ENCODE results near the gene LHX6. TPM values are rescaled to one million over a fixed set of nuclear protein-coding genes. Genes with fewer than 3 reads are reported as not detected.

The LHX6 gene
- total and polyA plus RNA-seq, 2 donors from 2014 or later = 0.82 to 4.9 TPM

DNA sequence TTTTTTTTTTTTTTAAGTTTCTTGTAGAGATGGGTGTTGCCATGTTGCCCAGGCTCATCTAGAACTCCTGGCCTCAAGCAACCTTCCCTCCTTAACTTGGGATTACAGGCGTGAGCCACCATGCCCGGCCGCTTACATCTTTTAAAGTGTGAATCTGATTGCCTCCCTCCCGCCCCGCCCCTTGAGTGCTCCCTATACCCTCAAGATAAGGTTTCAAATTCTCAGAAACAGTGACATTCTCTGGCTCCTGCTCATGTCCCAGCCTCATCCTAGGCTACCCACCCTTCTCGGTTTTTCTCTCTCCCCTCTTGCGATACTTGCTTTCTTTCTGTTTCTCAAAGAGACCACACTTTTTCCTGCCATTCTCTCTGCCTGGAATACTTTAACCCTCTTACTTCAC is 56.6 kb downstream of the LHX6 start:
- FAIRE-seq (no peak), DNase-seq (no peak)
- intact Hi-C loops (cut with DNase I) = no loop called here

GRCh38 chr9:122168356-122168755 is 60.4 kb downstream of the LHX6 start:
- Histone ChIP-seq H3K27ac (ENCODE audit: low read depth in 2 of 2, low read length in 2 of 2) (no peak overlapping the region), H3K4me3 (ENCODE audit: low read length in 3 of 3) (no peak overlapping the region), H3K27me3 (ENCODE audit: control insufficient read depth, insufficient read depth, low read length) (no peaks in the 10 kb centered on the region), H3K9me3 (ENCODE audit: control insufficient read depth in 2 of 3, insufficient read depth in 1 of 3, low read length in 3 of 3) (no peaks in the 10 kb centered on the region), H3K9ac (ENCODE audit: low read length in 3 of 3) (no peak overlapping the region), H3K4me1 (ENCODE audit: control insufficient read depth in 2 of 3, insufficient read depth in 2 of 3, low read depth in 1 of 3, low read length in 3 of 3) (no peaks in the 10 kb centered on the region), H3K36me3 (ENCODE audit: control insufficient read depth in 2 of 3, insufficient read depth in 3 of 3, low read length in 3 of 3) (no peaks in the 10 kb centered on the region)
- no peak for FAIRE-seq
- TF ChIP-seq CTCF (IDR thresholded peaks at IDR 0.05; ENCODE audit: borderline replicate concordance, extremely low read depth, insufficient read depth) = no peak
- DNase-seq = no peak
- intact Hi-C loops (cut with DNase I) = no loop called here

More for the DNA sequence above, 56.6 kb downstream of the LHX6 start:
- H3K9me3 ChIP-seq (ENCODE audit: control insufficient read depth in 2 of 3, insufficient read depth in 1 of 3, low read length in 3 of 3) = no peaks in the 10 kb centered on the region
- no peak for TF ChIP-seq CTCF (IDR thresholded peaks at IDR 0.05; ENCODE audit: borderline replicate concordance, extremely low read depth, insufficient read depth)
- no peak overlapping the region for H3K9ac ChIP-seq (ENCODE audit: low read length in 3 of 3)
- no peak overlapping the region for H3K4me3 ChIP-seq (ENCODE audit: low read length in 3 of 3)
- no peaks in the 10 kb centered on the region for H3K36me3 ChIP-seq (ENCODE audit: control insufficient read depth in 2 of 3, insufficient read depth in 3 of 3, low read length in 3 of 3)
- no peaks in the 10 kb centered on the region for H3K4me1 ChIP-seq (ENCODE audit: control insufficient read depth in 2 of 3, insufficient read depth in 2 of 3, low read depth in 1 of 3, low read length in 3 of 3)
- H3K27me3 ChIP-seq (ENCODE audit: control insufficient read depth, insufficient read depth, low read length) = no peaks in the 10 kb centered on the region
- no peak overlapping the region for H3K27ac ChIP-seq (ENCODE audit: low read depth in 2 of 2, low read length in 2 of 2)

GRCh38 chr9:122164286-122164685 is 64.5 kb downstream of the LHX6 start:
- Histone ChIP-seq H3K4me3 (ENCODE audit: low read length in 3 of 3) (no peak overlapping the region), H3K4me1 (ENCODE audit: control insufficient read depth in 2 of 3, insufficient read depth in 2 of 3, low read depth in 1 of 3, low read length in 3 of 3) (no peaks in the 10 kb centered on the region), H3K9ac (ENCODE audit: low read length in 3 of 3) (no peak overlapping the region), H3K9me3 (ENCODE audit: control insufficient read depth in 2 of 3, insufficient read depth in 1 of 3, low read length in 3 of 3) (peaks cover 0 to 7% (median 2%) of the 10 kb centered on the region in 3 donors), H3K27ac (ENCODE audit: low read depth in 2 of 2, low read length in 2 of 2) (no peak overlapping the region), H3K27me3 (ENCODE audit: control insufficient read depth, insufficient read depth, low read length) (no peaks in the 10 kb centered on the region), H3K36me3 (ENCODE audit: control insufficient read depth in 2 of 3, insufficient read depth in 3 of 3, low read length in 3 of 3) (no peaks in the 10 kb centered on the region)
- TF ChIP-seq CTCF (IDR thresholded peaks at IDR 0.05; ENCODE audit: borderline replicate concordance, extremely low read depth, insufficient read depth) = no peak
- DNase-seq (no peak), FAIRE-seq (no peak)
- intact Hi-C loops (cut with DNase I) = no loop called here

GRCh38 chr9:122162415-122162814 is 66.3 kb downstream of the LHX6 start:
- intact Hi-C loops (cut with DNase I) = no loop called here
- no peak for TF ChIP-seq CTCF (IDR thresholded peaks at IDR 0.05; ENCODE audit: borderline replicate concordance, extremely low read depth, insufficient read depth)
- no peaks in the 10 kb centered on the region for H3K36me3 ChIP-seq (ENCODE audit: control insufficient read depth in 2 of 3, insufficient read depth in 3 of 3, low read length in 3 of 3)
- no peak overlapping the region for H3K4me3 ChIP-seq (ENCODE audit: low read length in 3 of 3)
- no peaks in the 10 kb centered on the region for H3K27me3 ChIP-seq (ENCODE audit: control insufficient read depth, insufficient read depth, low read length)
- peaks cover 0 to 7% (median 2%) of the 10 kb centered on the region in 3 donors for H3K9me3 ChIP-seq (ENCODE audit: control insufficient read depth in 2 of 3, insufficient read depth in 1 of 3, low read length in 3 of 3)
- FAIRE-seq (no peak), DNase-seq (no peak)
- no peak overlapping the region for H3K9ac ChIP-seq (ENCODE audit: low read length in 3 of 3)
- H3K4me1 ChIP-seq (ENCODE audit: control insufficient read depth in 2 of 3, insufficient read depth in 2 of 3, low read depth in 1 of 3, low read length in 3 of 3) = peaks cover 0 to 9% (median 0%) of the 10 kb centered on the region in 3 donors
- no peak overlapping the region for H3K27ac ChIP-seq (ENCODE audit: low read depth in 2 of 2, low read length in 2 of 2)

Data from kidney (tissue), 14 donors.